Spleen (tissue), 11 donors: ENCODE measurements around the gene ZMYND8. TPM values are rescaled to one million over a fixed set of nuclear protein-coding genes. Genes with fewer than 3 reads are reported as not detected.

ENCODE experiments used
- DNase-seq: peaks from one replicate; pipeline ENCODE4 v3.0.0-alpha.2; 2020
- H3K27ac ChIP-seq, 8 donors: fragments of 200-600 bp; sonication (generic) in 7 of 8; 1 replicate in 4 of 8; 2 replicates in 4 of 8; pipeline versions ENCODE4 v1.5.0 to v1.8.0; 2016 to 2021; ENCODE audit warnings: inconsistent platforms in 4 of 8, mild to moderate bottlenecking in 4 of 8, moderate library complexity in 1 of 8
- H3K27me3 ChIP-seq, 7 donors: fragments of 200-600 bp; sonication (generic) in 6 of 7; replicated peaks in 1 of 7; 1 replicate in 4 of 7; 2 replicates in 3 of 7; pipeline versions ENCODE4 v1.5.0 to v1.8.0; 2016 to 2021; ENCODE audit warnings: inconsistent platforms in 3 of 7, mild to moderate bottlenecking in 1 of 7
- H3K36me3 ChIP-seq, 6 donors: fragments of 200-600 bp; sonication (generic) in 5 of 6; 1 replicate in 4 of 6; 2 replicates in 2 of 6; pipeline versions ENCODE4 v1.5.0 to v1.8.0; 2016 to 2021; ENCODE audit warnings: inconsistent platforms in 2 of 6
- H3K4me1 ChIP-seq, 6 donors: fragments of 200-600 bp; sonication (generic) in 5 of 6; 1 replicate in 3 of 6; 2 replicates in 3 of 6; pipeline versions ENCODE4 v1.5.0 to v1.8.0; 2016 to 2021; ENCODE audit warnings: inconsistent platforms in 3 of 6
- H3K4me3 ChIP-seq, 8 donors: fragments of 200-600 bp; sonication (generic) in 7 of 8; 1 replicate in 4 of 8; 2 replicates in 4 of 8; pipeline versions ENCODE4 v1.5.0 to v1.8.0; 2016 to 2021; ENCODE audit warnings: inconsistent platforms in 4 of 8, mild to moderate bottlenecking in 4 of 8, moderate library complexity in 2 of 8
- H3K9me3 ChIP-seq, 8 donors: fragments of 200-600 bp; sonication (generic) in 7 of 8; 1 replicate in 4 of 8; 2 replicates in 4 of 8; pipeline versions ENCODE4 v1.5.0 to v1.8.0; 2016 to 2021; ENCODE audit warnings: inconsistent platforms in 4 of 8
- CTCF ChIP-seq, 11 experiments: fragments of 200-600 bp in 7 of 11; fragments of 450-650 bp in 4 of 11; sonication (generic) in 4 of 11; IDR thresholded peaks in 8 of 11; conservative IDR thresholded peaks in 3 of 11; 1 replicate in 7 of 11; 2 replicates in 4 of 11; pipeline versions ENCODE4 v1.4.0 to v1.8.0; 2016 to 2021; ENCODE audit warnings: antibody characterized with exemption in 11 of 11, inconsistent platforms in 4 of 11, mild to moderate bottlenecking in 1 of 11
- POLR2A ChIP-seq, 3 donors: fragments of 450-650 bp; IDR thresholded peaks; one replicate each; pipeline ENCODE4 v1.5.1; 2017; ENCODE audit warnings: antibody characterized with exemption in 3 of 3, mild to moderate bottlenecking in 1 of 3
- POLR2AphosphoS5 ChIP-seq, 3 donors: sonication (generic); formaldehyde crosslinking; IDR thresholded peaks; one replicate each; pipeline ENCODE4 v1.5.1; 2017; ENCODE audit warnings: antibody characterized with exemption in 3 of 3
- WGBS, 5 donors: extraction: QIAGEN DNeasy Blood & Tissue Kit in 3 of 5; methylation state at CpG; one replicate each; pipeline versions ENCODE4 v1.1.5 to v1.1.7; 2013 to 2018; 5-methylcytosine and 5-hydroxymethylcytosine counted together
- intact Hi-C: fragments of 100-400 bp; cut with DNase I; formaldehyde crosslinking; loops from one replicate; pipeline ENCODE4 v1.15.0; 2023; ENCODE audit warnings: low total_unique reads
- polyA plus RNA-seq, 3 donors: library from polyadenylated mRNA; stranded (reverse); fragments of 200-250 nt; gene quantifications; one replicate each; pipeline ENCODE4 v1.2.1, GENCODE V29; 2013
- total RNA-seq, 7 donors: library from RNA; depleted of rRNA in 3 of 7; stranded (reverse); fragments of >200 nt in 3 of 7; fragmentation: NEBNext Ultra II Directional in 4 of 7; extraction: Animal tissue kit (Norgen Biotek cat#: 25700) in 4 of 7; gene quantifications; one replicate each; pipeline versions ENCODE4 v1.1.0 to v1.2.1, GENCODE V29; 2016 to 2021
- donor health status: healthy with polysubstance abuse.
- donor health status: DM: no; HTN: no; CAD: no; lungs with moderate emphysema.
- donor health status: DM: no; HTN: no; CAD: no.
- donor health status: Bipolar disorder and iron deficiency.
- donor health status: healthy.
- donor health status: DM: no; HTN: no; CAD: no.
- donor health status: DM: yes; HTN: yes; CAD: no.

ZMYND8 gene
- total and polyA plus RNA-seq, 10 donors = 12.5 to 64.0 (median 46.8) TPM

GRCh38 chr20:47365023-47365764 lies 8.7 kb upstream of the ZMYND8 start:
- Histone ChIP-seq H3K27me3 (no peaks in the 10 kb centered on the region), H3K36me3 (no peaks in the 10 kb centered on the region), H3K4me3 (no peak overlapping the region), H3K4me1 (peaks cover 16 to 34% (median 26%) of the 10 kb centered on the region in 6 donors), H3K9me3 (no peaks in the 10 kb centered on the region), H3K27ac (peak overlapping the region in 1 of 8 donors; percentile 3)
- 74 to 81% (median 78%) methylated on average over 13 of the region's 13 CpGs for WGBS, 5 donors
- TF ChIP-seq CTCF (IDR thresholded peaks at IDR 0.05 in 8 of 11, conservative IDR thresholded peaks at IDR 0.05 in 3 of 11) (no peak), POLR2AphosphoS5 (IDR thresholded peaks at IDR 0.05) (no peak), POLR2A (IDR thresholded peaks at IDR 0.05) (no peak)
- DNase-seq = peak; percentile 13
- intact Hi-C loops = no loop called here

GRCh38 chr20:47362361-47363219 lies 6.1 kb upstream of the ZMYND8 start:
- 76 to 86% (median 83%) methylated on average over 17 of the region's 17 CpGs for WGBS, 5 donors
- peaks cover 38 to 60% (median 52%) of the 10 kb centered on the region in 6 donors for H3K4me1 ChIP-seq

GRCh38 chr20:47361057-47361915 lies 4.8 kb upstream of the ZMYND8 start:
- TF ChIP-seq POLR2A (IDR thresholded peaks at IDR 0.05) (peak in 1 of 3 donors; percentile 0), CTCF (IDR thresholded peaks at IDR 0.05 in 8 of 11, conservative IDR thresholded peaks at IDR 0.05 in 3 of 11) (no peak), POLR2AphosphoS5 (IDR thresholded peaks at IDR 0.05) (no peak)
- peak; percentile 77 for DNase-seq
- Histone ChIP-seq H3K27me3 (no peaks in the 10 kb centered on the region), H3K9me3 (no peaks in the 10 kb centered on the region), H3K4me1 (peaks cover 48 to 73% (median 65%) of the 10 kb centered on the region in 6 donors), H3K4me3 (peak overlapping the region in 4 of 8 donors; percentile 1 to 53 (median 9)), H3K36me3 (no peaks in the 10 kb centered on the region), H3K27ac (peak overlapping the region; percentile 96 to 99 (median 98))
- intact Hi-C loops = no loop called here
- WGBS, 5 donors = 54 to 71% (median 65%) methylated on average over 18 of the region's 18 CpGs

More at GRCh38 chr20:47362361-47363219, 6.1 kb upstream of the ZMYND8 start:
- Histone ChIP-seq H3K36me3 (no peaks in the 10 kb centered on the region), H3K27ac (peak overlapping the region; percentile 35 to 99 (median 96)), H3K9me3 (no peaks in the 10 kb centered on the region), H3K4me3 (no peak overlapping the region), H3K27me3 (no peaks in the 10 kb centered on the region)
- peak; percentile 72 for DNase-seq
- TF ChIP-seq CTCF (IDR thresholded peaks at IDR 0.05 in 8 of 11, conservative IDR thresholded peaks at IDR 0.05 in 3 of 11) (no peak), POLR2A (IDR thresholded peaks at IDR 0.05) (no peak), POLR2AphosphoS5 (IDR thresholded peaks at IDR 0.05) (no peak)
- intact Hi-C loops = no loop called here
